ENCODE results near the gene ITGA3. TPM values are rescaled to one million over a fixed set of nuclear protein-coding genes. Genes with fewer than 3 reads are reported as not detected.
"Not testable (repeated sequence)": the region's sequence is repeated elsewhere in the genome, so short reads cannot be mapped to it uniquely, and the experiment has no call there.

Gene ITGA3
- total RNA-seq, 1 donor from 2014 or later = 57.8 TPM

- DNase-seq (ENCODE audit: low spot score) = no peak
- intact Hi-C loops (cut with DNase I) = no loop called here
Observed at GRCh38 chr17:50049636-50050035, 6.3 kb upstream of the ITGA3 start.

GRCh38 chr17:50050431-50051032 is 5.4 kb upstream of the ITGA3 start:
- intact Hi-C loops (cut with DNase I) = no loop called here
- no peak for DNase-seq (ENCODE audit: low spot score)

GRCh38 chr17:50051082-50051576 is 4.8 kb upstream of the ITGA3 start:
- intact Hi-C loops (cut with DNase I) = no loop called here
- no peak for DNase-seq (ENCODE audit: low spot score)

GRCh38 chr17:50051606-50052005 is 4.3 kb upstream of the ITGA3 start:
- DNase-seq (ENCODE audit: low spot score) = no peak
- intact Hi-C loops (cut with DNase I) = no loop called here

GRCh38 chr17:50052241-50052796 is 3.6 kb upstream of the ITGA3 start:
- intact Hi-C loops (cut with DNase I) = no loop called here
- no peak for DNase-seq (ENCODE audit: low spot score)

GRCh38 chr17:50052822-50053653 is 2.9 kb upstream of the ITGA3 start:
- intact Hi-C loops (cut with DNase I) = no loop called here
- no peak for DNase-seq (ENCODE audit: low spot score)

- intact Hi-C loops (cut with DNase I) = no loop called here
- no peak for DNase-seq (ENCODE audit: low spot score)
Observed at GRCh38 chr17:50053654-50053960, 2.3 kb upstream of the ITGA3 start.

- intact Hi-C loops (cut with DNase I) = no loop called here
- DNase-seq (ENCODE audit: low spot score) = no peak
Observed at GRCh38 chr17:50055055-50055425, 870 bp upstream of the ITGA3 start.

GRCh38 chr17:50056217-50056960 is 479 bp downstream of the ITGA3 start:
- DNase-seq (ENCODE audit: low spot score) = no peak
- intact Hi-C loops (cut with DNase I) = loop anchor here (2.0 kb wide), 1 partner anchor 30 kb away; no protein-coding TSS in a partner anchor

GRCh38 chr17:50056961-50057330 is 1.0 kb downstream of the ITGA3 start:
- DNase-seq (ENCODE audit: low spot score) = no peak

GRCh38 chr17:50057521-50057991 is 1.6 kb downstream of the ITGA3 start:
- intact Hi-C loops (cut with DNase I) = loop anchor here (2.0 kb wide), 1 partner anchor 31 kb away; no protein-coding TSS in a partner anchor
- DNase-seq (ENCODE audit: low spot score) = no peak

More at GRCh38 chr17:50056961-50057330, 1.0 kb downstream of the ITGA3 start:
- intact Hi-C loops (cut with DNase I) = loop anchor here (2.0 kb wide), 1 partner anchor 30 kb away; no protein-coding TSS in a partner anchor

- no peak for DNase-seq (ENCODE audit: low spot score)
- intact Hi-C loops (cut with DNase I) = no loop called here
Observed at GRCh38 chr17:50058296-50058953, 2.5 kb downstream of the ITGA3 start.

- intact Hi-C loops (cut with DNase I) = no loop called here
- DNase-seq (ENCODE audit: low spot score) = peak; percentile 73
Observed at GRCh38 chr17:50059256-50059655, 3.3 kb downstream of the ITGA3 start.

GRCh38 chr17:50059759-50060273 is 3.9 kb downstream of the ITGA3 start:
- no peak for DNase-seq (ENCODE audit: low spot score)
- intact Hi-C loops (cut with DNase I) = loop anchor here (5.0 kb wide), 1 partner anchor 37 kb away; the partner anchor contains the start of gene PDK2

- DNase-seq (ENCODE audit: low spot score) = peak; percentile 92
- intact Hi-C loops (cut with DNase I) = loop anchor here (5.0 kb wide), 1 partner anchor 36 kb away; the partner anchor contains the start of gene PDK2
Observed at GRCh38 chr17:50060951-50061712, 5.2 kb downstream of the ITGA3 start.

GRCh38 chr17:50061713-50062045 is 5.8 kb downstream of the ITGA3 start:
- DNase-seq (ENCODE audit: low spot score) = not testable (repeated sequence)
- intact Hi-C loops (cut with DNase I) = loop anchor here (5.0 kb wide), 1 partner anchor 36 kb away; the partner anchor contains the start of gene PDK2

- intact Hi-C loops (cut with DNase I) = loop anchor here (5.0 kb wide), 1 partner anchor 35 kb away; the partner anchor contains the start of gene PDK2
- peak; percentile 92 for DNase-seq (ENCODE audit: low spot score)
Observed at GRCh38 chr17:50062293-50063243, 6.7 kb downstream of the ITGA3 start.

All from cardiac septum (tissue), 1 donor.